Effector memory CD8-positive, alpha-beta T cell (primary cell): ENCODE measurements around the gene PLEKHM2.

Experiments
- ATAC-seq: fragments of 150-1000 bp; cut with Tn5 transposase; replicated peaks from 2 replicates; pipeline ENCODE4 v1.10.0; 2021; ENCODE audit warnings: mild to moderate bottlenecking, moderate library complexity
- DNase-seq, 3 experiments: peaks; one replicate each; pipeline ENCODE4 v3.0.0; 2021
- H3K27ac Mint-ChIP-seq, 2 donors: one replicate each; pipeline ENCODE4 v1.8.0; 2022; ENCODE audit warnings: mild to moderate bottlenecking in 2 of 2, mixed read lengths in 2 of 2, moderate library complexity in 2 of 2
- H3K27me3 Mint-ChIP-seq, 2 donors: one replicate each; pipeline ENCODE4 v1.8.0; 2022; ENCODE audit warnings: mixed read lengths in 2 of 2
- H3K36me3 Mint-ChIP-seq: one replicate; pipeline ENCODE4 v1.8.0; 2022; ENCODE audit warnings: mild to moderate bottlenecking, moderate library complexity, mixed read lengths; ENCODE audit not compliant: insufficient read depth
- H3K4me1 Mint-ChIP-seq, 2 donors: one replicate each; pipeline ENCODE4 v1.8.0; 2022; ENCODE audit warnings: low read depth in 2 of 2, mixed read lengths in 2 of 2
- H3K4me3 Mint-ChIP-seq, 2 donors: one replicate each; pipeline ENCODE4 v1.8.0; 2022; ENCODE audit warnings: mild to moderate bottlenecking in 2 of 2, mixed read lengths in 2 of 2, moderate library complexity in 2 of 2
- H3K9me3 Mint-ChIP-seq, 2 donors: one replicate each; pipeline ENCODE4 v1.8.0; 2022; ENCODE audit warnings: mixed read lengths in 2 of 2

Gene PLEKHM2

GRCh38 chr1:15761366-15762128, 77.4 kb downstream of the PLEKHM2 start:
- Mint-ChIP-seq H3K27ac (no peak overlapping the region), H3K4me3 (no peak overlapping the region), H3K9me3 (no peaks in the 10 kb centered on the region), H3K4me1 (peaks cover 0 to 9% of the 10 kb centered on the region in 2 donors), H3K36me3 (no peaks in the 10 kb centered on the region), H3K27me3 (peaks cover 64 to 89% of the 10 kb centered on the region in 2 donors)
- DNase-seq (no peak), ATAC-seq (no peak)

- no peaks in the 10 kb centered on the region for H3K9me3 Mint-ChIP-seq
- H3K4me1 Mint-ChIP-seq = peaks cover 0 to 6% of the 10 kb centered on the region in 2 donors
- peaks cover 55 to 80% of the 10 kb centered on the region in 2 donors for H3K27me3 Mint-ChIP-seq
- no peak overlapping the region for H3K4me3 Mint-ChIP-seq
- no peaks in the 10 kb centered on the region for H3K36me3 Mint-ChIP-seq
- DNase-seq = no peak
- no peak overlapping the region for H3K27ac Mint-ChIP-seq
- ATAC-seq = no peak
Measured at GRCh38 chr1:15762546-15762945, 78.4 kb downstream of the PLEKHM2 start.

GRCh38 chr1:15764269-15764764, 80.2 kb downstream of the PLEKHM2 start:
- no peaks in the 10 kb centered on the region for H3K36me3 Mint-ChIP-seq
- H3K27ac Mint-ChIP-seq = no peak overlapping the region
- H3K27me3 Mint-ChIP-seq = peaks cover 52 to 86% of the 10 kb centered on the region in 2 donors
- H3K4me1 Mint-ChIP-seq = peaks cover 0 to 2% of the 10 kb centered on the region in 2 donors
- DNase-seq = no peak
- ATAC-seq = no peak
- H3K9me3 Mint-ChIP-seq = no peaks in the 10 kb centered on the region
- H3K4me3 Mint-ChIP-seq = no peak overlapping the region

- Mint-ChIP-seq H3K9me3 (no peaks in the 10 kb centered on the region), H3K27me3 (peaks cover 47 to 82% of the 10 kb centered on the region in 2 donors), H3K36me3 (no peaks in the 10 kb centered on the region), H3K4me1 (no peaks in the 10 kb centered on the region), H3K27ac (no peak overlapping the region), H3K4me3 (no peak overlapping the region)
- DNase-seq = no peak
- ATAC-seq = no peak
Measured at GRCh38 chr1:15764890-15765289, 80.8 kb downstream of the PLEKHM2 start.

- no peak overlapping the region for H3K4me3 Mint-ChIP-seq
- H3K27ac Mint-ChIP-seq = no peak overlapping the region
- no peaks in the 10 kb centered on the region for H3K9me3 Mint-ChIP-seq
Measured at GRCh38 chr1:15765495-15766194, 81.5 kb downstream of the PLEKHM2 start.

GRCh38 chr1:15767941-15768340, 83.8 kb downstream of the PLEKHM2 start:
- Mint-ChIP-seq H3K27ac (no peak overlapping the region), H3K36me3 (no peaks in the 10 kb centered on the region), H3K9me3 (no peaks in the 10 kb centered on the region), H3K4me1 (no peaks in the 10 kb centered on the region), H3K4me3 (no peak overlapping the region), H3K27me3 (peaks cover 46 to 77% of the 10 kb centered on the region in 2 donors)
- no peak for ATAC-seq
- DNase-seq = no peak

More at GRCh38 chr1:15765495-15766194, 81.5 kb downstream of the PLEKHM2 start:
- ATAC-seq = no peak
- no peaks in the 10 kb centered on the region for H3K4me1 Mint-ChIP-seq
- peaks cover 47 to 81% of the 10 kb centered on the region in 2 donors for H3K27me3 Mint-ChIP-seq
- no peak for DNase-seq
- no peaks in the 10 kb centered on the region for H3K36me3 Mint-ChIP-seq

- Mint-ChIP-seq H3K4me1 (no peaks in the 10 kb centered on the region), H3K9me3 (no peaks in the 10 kb centered on the region), H3K27ac (no peak overlapping the region), H3K36me3 (peaks cover under 1% of the 10 kb centered on the region), H3K4me3 (no peak overlapping the region), H3K27me3 (peaks cover 46 to 76% of the 10 kb centered on the region in 2 donors)
- DNase-seq = no peak
- no peak for ATAC-seq
Measured at GRCh38 chr1:15768388-15768787, 84.3 kb downstream of the PLEKHM2 start.

GRCh38 chr1:15770313-15770962, 86.3 kb downstream of the PLEKHM2 start:
- Mint-ChIP-seq H3K4me1 (no peaks in the 10 kb centered on the region), H3K27ac (peak overlapping the region; percentile 59 to 65), H3K9me3 (no peaks in the 10 kb centered on the region), H3K36me3 (peaks cover 3% of the 10 kb centered on the region), H3K27me3 (peaks cover 32 to 55% of the 10 kb centered on the region in 2 donors), H3K4me3 (no peak overlapping the region)
- ATAC-seq = no peak
- DNase-seq = no peak

GRCh38 chr1:15771836-15772515, 87.9 kb downstream of the PLEKHM2 start:
- Mint-ChIP-seq H3K4me1 (no peaks in the 10 kb centered on the region), H3K36me3 (peaks cover 6% of the 10 kb centered on the region)
- no peak for ATAC-seq

GRCh38 chr1:15775706-15776105, 91.6 kb downstream of the PLEKHM2 start:
- H3K36me3 Mint-ChIP-seq = peaks cover 6% of the 10 kb centered on the region
- H3K27me3 Mint-ChIP-seq = peaks cover 14 to 19% of the 10 kb centered on the region in 2 donors
- H3K4me1 Mint-ChIP-seq = no peaks in the 10 kb centered on the region
- H3K4me3 Mint-ChIP-seq = no peak overlapping the region
- no peak overlapping the region for H3K27ac Mint-ChIP-seq
- no peaks in the 10 kb centered on the region for H3K9me3 Mint-ChIP-seq
- ATAC-seq (no peak), DNase-seq (no peak)

More at GRCh38 chr1:15771836-15772515, 87.9 kb downstream of the PLEKHM2 start:
- Mint-ChIP-seq H3K9me3 (no peaks in the 10 kb centered on the region), H3K4me3 (no peak overlapping the region), H3K27me3 (peaks cover 25 to 47% of the 10 kb centered on the region in 2 donors), H3K27ac (no peak overlapping the region)
- DNase-seq = no peak

- no peak overlapping the region for H3K27ac Mint-ChIP-seq
- H3K4me1 Mint-ChIP-seq = no peaks in the 10 kb centered on the region
- DNase-seq (no peak), ATAC-seq (no peak)
- H3K9me3 Mint-ChIP-seq = no peaks in the 10 kb centered on the region
- no peaks in the 10 kb centered on the region for H3K27me3 Mint-ChIP-seq
- peaks cover 6% of the 10 kb centered on the region for H3K36me3 Mint-ChIP-seq
- H3K4me3 Mint-ChIP-seq = no peak overlapping the region
Measured at GRCh38 chr1:15777909-15778707, 94.0 kb downstream of the PLEKHM2 start.
